K562 (cell line): ENCODE data around the gene CA6. TPM values are rescaled to one million over a fixed set of nuclear protein-coding genes. Genes with fewer than 3 reads are reported as not detected.

Source experiments
- CC2D1A ChIP-seq: fragments of 450-650 bp; IDR thresholded peaks from 2 replicates; pipeline ENCODE4 v1.6.1; 2017; ENCODE audit warnings: mild to moderate bottlenecking
- CTCF ChIP-seq, 3 experiments: IDR thresholded peaks in 2 of 3; conservative IDR thresholded peaks in 1 of 3; 2 replicates each; pipeline ENCODE4 v1.5.1; 2011 to 2012; ENCODE audit warnings: low read length in 3 of 3, mild to moderate bottlenecking in 3 of 3, control low read depth in 2 of 3, improper control_type of control experiment in 1 of 3, inconsistent platforms in 1 of 3, low read depth in 1 of 3, mixed read lengths in 1 of 3, moderate library complexity in 1 of 3; ENCODE audit not compliant: insufficient read depth in 2 of 3
- MTA3 ChIP-seq: fragments of 450-650 bp; formaldehyde crosslinking; IDR thresholded peaks from 2 replicates; pipeline ENCODE4 v1.6.1; 2017; ENCODE audit warnings: mild to moderate bottlenecking, borderline replicate concordance
- RBM17 ChIP-seq: fragments of 200-400 bp; formaldehyde crosslinking; IDR thresholded peaks from 2 replicates; pipeline ENCODE4 v1.6.1; 2017; ENCODE audit warnings: low read depth, mild to moderate bottlenecking, low read length, borderline replicate concordance
- RBM25 ChIP-seq: fragments of 200-400 bp; formaldehyde crosslinking; IDR thresholded peaks from 2 replicates; pipeline ENCODE4 v1.6.1; 2018; ENCODE audit warnings: low read length, low read depth, moderate library complexity; ENCODE audit not compliant: severe bottlenecking
- RBM34 ChIP-seq: fragments of 200-400 bp; formaldehyde crosslinking; IDR thresholded peaks from 2 replicates; pipeline ENCODE4 v1.6.1; 2018; ENCODE audit warnings: low read length, borderline replicate concordance; ENCODE audit not compliant: insufficient read depth
- REST ChIP-seq, 2 experiments: fragments of 450-650 bp; formaldehyde crosslinking in 1 of 2; IDR thresholded peaks; 2 replicates each; pipeline versions ENCODE4 v1.4.0 to v1.6.1; 2014 to 2020; ENCODE audit warnings: mild to moderate bottlenecking in 2 of 2, borderline replicate concordance in 1 of 2, low read depth in 1 of 2
- SP1 ChIP-seq: sonication (generic); formaldehyde crosslinking; IDR thresholded peaks from 2 replicates; pipeline ENCODE4 v1.8.1; 2022; ENCODE audit warnings: mild to moderate bottlenecking, missing genetic modification reagents
- TAF15 ChIP-seq: fragments of 200-400 bp; formaldehyde crosslinking; IDR thresholded peaks from 2 replicates; pipeline ENCODE4 v1.6.1; 2017; ENCODE audit warnings: mild to moderate bottlenecking, low read depth, low read length, moderate library complexity
- TRIM24 ChIP-seq, 2 experiments: fragments of 450-650 bp; IDR thresholded peaks; 2 replicates each; pipeline ENCODE4 v1.6.1; 2016
- ZBTB12 ChIP-seq: fragments of 250-450 bp; sonication (Bioruptor Pico); IDR thresholded peaks from 2 replicates; pipeline ENCODE4 v1.4.0; 2020
- ZNF639 ChIP-seq, 2 experiments: fragments of 200-800 bp in 1 of 2; sonication (Bioruptor generic) in 1 of 2; sonication (generic) in 1 of 2; formaldehyde crosslinking in 1 of 2; IDR thresholded peaks in 1 of 2; conservative IDR thresholded peaks in 1 of 2; 2 replicates each; pipeline versions ENCODE4 v1.5.0 to v1.6.1; 2016 to 2020; ENCODE audit warnings: missing compliant biosample characterization in 1 of 2, missing genetic modification characterization in 1 of 2, missing genetic modification reagents in 1 of 2
- ZNF764 ChIP-seq: fragments of 250-450 bp; sonication (Bioruptor Pico); IDR thresholded peaks from 2 replicates; pipeline ENCODE4 v1.4.0; 2020; ENCODE audit warnings: low read depth, mild to moderate bottlenecking, moderate library complexity
- polyA plus RNA-seq, 8 experiments: library from polyadenylated mRNA; depleted of rRNA in 4 of 8; stranded (reverse) in 5 of 8; unstranded in 3 of 8; fragments of >200 nt; fragmentation: Nextera tagmentation in 2 of 8; fragmentation: Illumina TruSeq in 1 of 8; extraction: Ambion mirVana in 2 of 8; extraction: Trizol in 1 of 8; gene quantifications; 2 replicates each; pipeline versions ENCODE4 v1.2.1 to v1.2.3, GENCODE V29; 2011 to 2014; ENCODE audit warnings: inconsistent platforms in 1 of 8, missing spikeins in 1 of 8
- total RNA-seq, 7 experiments: library from RNA; depleted of rRNA in 6 of 7; stranded (reverse); fragments of >200 nt in 6 of 7; fragmentation: Illumina TruSeq in 2 of 7; extraction: Trizol in 2 of 7; gene quantifications; 2 replicates each; pipeline versions ENCODE4 v1.2.1 to v1.2.3, GENCODE V29; 2011 to 2021; ENCODE audit warnings: low replicate concordance in 1 of 7

Gene CA6
- total and polyA plus RNA-seq, 9 of the 15 experiments (the other 6 are each of a cell fraction or from before 2014, with no cell fraction given) = not detected

- 0 out of 2 replicates have a peak, but pooled peaks have one; percentile 14 for TF ChIP-seq REST (IDR thresholded peaks at IDR 0.05; ENCODE audit: borderline replicate concordance)
- TF ChIP-seq REST (CRISPR knock-in tag; IDR thresholded peaks at IDR 0.05; ENCODE audit: low read depth) = no peak
- no peak for TF ChIP-seq RBM25
- TF ChIP-seq RBM34 = no peak
- TF ChIP-seq CTCF (IDR thresholded peaks at IDR 0.05 in 2 of 3, conservative IDR thresholded peaks at IDR 0.05 in 1 of 3; ENCODE audit: insufficient read depth in 2 of 3, low read depth in 1 of 3, low read length in 3 of 3) = 0 out of 6 replicates have a peak, but pooled peaks of 1 of the 3 experiments have one; percentile 20
- peak; percentile 19 to 29; a peak in 1 of 4 replicates for TF ChIP-seq TRIM24 (IDR thresholded peaks at IDR 0.05)
- no peak for TF ChIP-seq ZNF639 (CRISPR knock-in tag; conservative IDR thresholded peaks at IDR 0.05 in 1 of 2, IDR thresholded peaks at IDR 0.05 in 1 of 2)
- no peak for TF ChIP-seq RBM17
- no peak for TF ChIP-seq ZBTB12 (CRISPR knock-in tag)
- no peak for TF ChIP-seq CC2D1A
- TF ChIP-seq ZNF764 (CRISPR knock-in tag) = no peak
- TF ChIP-seq TAF15 = no peak
- TF ChIP-seq MTA3 = no peak
- no peak for TF ChIP-seq SP1 (CRISPR knock-in tag)
These were observed 35.3 kb upstream of the CA6 start (continued) for GRCh38 chr1:8910331-8910730.
